Stimulated activated naive CD4-positive, alpha-beta T cell treated with Interleukin-2 at 50 U/mL for 16 hours (primary cell): Measurements from ENCODE around the gene CDC42EP1.
"Not testable (repeated sequence)": the region's sequence is repeated elsewhere in the genome, so short reads cannot be mapped to it uniquely, and the experiment has no call there.

ENCODE experiments used
- DNase-seq: peaks from one replicate; lab custom pipeline; 2025; lab: John Stamatoyannopoulos, UW

CDC42EP1 gene

DNA sequence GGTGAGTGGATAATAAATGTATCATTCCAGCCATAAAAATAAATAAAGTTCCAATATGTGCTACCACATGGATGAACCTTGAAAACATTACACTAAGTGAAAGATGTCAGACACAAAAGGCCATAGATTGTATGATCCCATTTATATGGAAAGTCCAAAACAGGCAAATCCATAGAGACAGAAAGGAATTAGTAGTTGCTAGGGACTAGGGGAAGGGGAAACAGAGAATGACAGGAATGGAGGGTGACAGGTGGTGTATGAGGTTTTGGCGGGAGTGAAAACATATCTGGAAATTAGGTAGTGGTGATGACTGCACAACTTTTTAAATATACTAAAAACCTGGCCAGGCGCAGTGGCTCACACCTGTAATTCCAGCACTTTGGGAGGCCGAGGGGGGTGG is 25.8 kb upstream of the CDC42EP1 start:
- no peak for DNase-seq

DNA sequence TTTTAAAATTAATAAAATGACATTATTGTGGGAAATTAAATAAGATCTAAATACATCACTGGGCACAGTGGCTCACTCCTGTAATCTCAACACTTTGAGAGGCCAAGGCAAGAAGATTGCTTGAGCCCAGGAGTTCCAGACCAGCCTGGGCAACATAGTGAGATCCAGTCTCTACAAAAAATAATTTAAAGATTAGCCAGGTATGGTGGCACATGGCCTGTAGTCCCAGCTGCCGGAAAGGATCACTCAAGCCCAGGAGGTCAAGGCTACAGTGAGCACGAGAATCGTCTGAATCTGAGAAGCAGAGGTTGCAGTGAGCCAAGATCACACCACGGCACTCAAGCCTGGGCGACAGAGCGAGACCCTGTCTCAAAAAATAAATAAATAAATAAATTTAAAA is 25.1 kb upstream of the CDC42EP1 start:
- DNase-seq, result no peak

- DNase-seq, result peak; percentile 86
Observed at GRCh38 chr22:37538590-37539357, 21.5 kb upstream of the CDC42EP1 start.

GRCh38 chr22:37539790-37540189 is 20.5 kb upstream of the CDC42EP1 start:
- DNase-seq, result not testable (repeated sequence)

DNA sequence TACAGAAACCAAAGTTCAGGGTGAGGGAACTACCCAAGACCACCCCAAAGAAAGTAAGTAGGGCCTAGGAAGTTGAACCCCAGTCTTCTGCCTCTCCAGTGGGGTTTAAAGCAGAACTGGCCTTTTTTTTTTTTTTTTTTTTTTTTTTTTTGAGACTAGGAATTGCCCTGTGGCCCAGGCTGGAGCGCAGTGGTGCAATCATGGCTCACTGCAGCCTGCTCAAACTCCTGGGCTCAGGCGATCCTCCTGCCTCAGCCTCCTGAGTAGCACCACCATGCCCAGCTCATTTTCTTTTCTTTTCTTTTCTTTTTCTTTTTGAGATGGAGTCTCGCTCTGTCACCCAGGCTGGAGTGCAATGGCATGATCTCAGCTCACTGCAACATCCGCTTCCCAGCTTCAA is 17.9 kb upstream of the CDC42EP1 start:
- DNase-seq, result not testable (repeated sequence)

GRCh38 chr22:37542959-37543358 is 17.3 kb upstream of the CDC42EP1 start:
- no peak for DNase-seq

GRCh38 chr22:37544955-37545702 is 15.2 kb upstream of the CDC42EP1 start:
- DNase-seq, result peak; percentile 44

DNA sequence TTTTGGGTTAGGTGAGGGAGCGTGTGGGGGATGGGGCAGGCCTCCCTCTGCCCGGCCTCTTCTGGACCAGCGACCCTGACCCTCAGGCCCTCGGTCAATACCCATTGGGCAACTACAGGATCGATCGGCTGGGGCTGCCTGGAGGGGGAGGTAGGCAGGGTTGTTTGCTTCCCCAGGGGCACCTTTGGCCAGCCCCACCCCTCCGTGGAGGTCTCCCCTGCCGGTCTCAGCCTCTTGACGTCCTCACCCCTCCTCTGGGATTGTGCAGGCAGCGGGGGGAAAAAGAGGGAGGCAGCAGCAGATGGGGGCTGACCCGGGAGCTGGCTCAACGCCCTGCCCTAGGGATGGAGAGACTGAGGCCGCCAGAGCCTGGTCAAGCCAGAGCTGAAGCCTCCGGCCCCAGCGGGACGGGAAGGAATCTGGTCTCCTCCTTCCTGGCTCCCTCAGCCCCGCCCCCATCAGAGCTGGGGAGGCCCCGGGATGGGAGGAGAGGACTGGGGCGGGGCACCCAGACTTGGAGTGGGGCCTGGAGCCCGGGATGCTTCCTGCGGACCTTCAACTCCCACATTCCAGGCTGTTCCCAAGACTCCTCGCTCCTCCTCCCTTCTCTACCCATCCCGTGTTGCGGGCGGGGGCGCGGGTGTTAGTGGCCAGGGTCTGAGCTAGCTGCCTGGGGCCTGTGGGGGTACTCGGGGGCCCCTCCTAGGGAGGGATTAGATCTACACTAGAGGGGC is 14.4 kb upstream of the CDC42EP1 start:
- no peak for DNase-seq

DNA sequence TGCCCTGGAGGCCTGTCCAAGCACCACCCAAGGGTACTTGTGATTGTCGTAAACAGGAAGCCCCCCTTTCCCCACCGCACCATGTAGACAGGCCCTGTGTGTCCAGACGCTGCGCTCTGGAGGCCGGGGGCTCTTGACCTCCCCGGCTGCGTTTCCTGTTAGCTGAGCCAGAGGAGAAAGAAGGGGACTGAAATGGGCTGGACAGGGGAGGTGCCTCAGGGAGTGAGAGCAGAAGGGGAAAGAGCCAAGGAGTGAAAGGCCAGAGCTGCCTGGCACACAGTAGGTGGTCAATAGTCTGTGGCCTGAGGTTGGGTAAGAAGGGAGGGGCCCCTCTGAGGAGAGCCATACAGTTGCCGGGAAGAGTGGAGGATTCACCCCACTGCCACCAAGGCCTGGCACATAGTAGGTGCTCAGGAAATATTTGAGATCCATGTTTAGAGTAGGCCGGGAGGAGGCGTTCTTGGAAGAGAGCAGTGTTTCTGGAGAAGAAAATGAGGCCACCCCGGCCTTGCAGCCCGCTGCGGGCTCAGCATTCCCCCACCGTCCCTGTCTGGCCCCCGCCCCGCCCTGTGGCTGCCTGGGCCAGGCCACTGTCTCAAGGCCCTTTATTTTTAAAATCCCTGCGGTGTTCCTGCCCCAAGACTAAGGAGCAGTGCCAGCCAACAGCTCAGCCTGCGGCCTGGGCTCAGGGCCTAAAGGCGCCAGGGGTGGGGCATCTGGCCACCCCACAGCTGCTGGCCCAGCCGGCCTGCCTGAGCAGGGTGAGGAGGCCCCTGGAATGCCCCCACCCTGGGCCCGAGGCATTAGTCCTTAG is 13.6 kb upstream of the CDC42EP1 start:
- DNase-seq, result no peak

DNA sequence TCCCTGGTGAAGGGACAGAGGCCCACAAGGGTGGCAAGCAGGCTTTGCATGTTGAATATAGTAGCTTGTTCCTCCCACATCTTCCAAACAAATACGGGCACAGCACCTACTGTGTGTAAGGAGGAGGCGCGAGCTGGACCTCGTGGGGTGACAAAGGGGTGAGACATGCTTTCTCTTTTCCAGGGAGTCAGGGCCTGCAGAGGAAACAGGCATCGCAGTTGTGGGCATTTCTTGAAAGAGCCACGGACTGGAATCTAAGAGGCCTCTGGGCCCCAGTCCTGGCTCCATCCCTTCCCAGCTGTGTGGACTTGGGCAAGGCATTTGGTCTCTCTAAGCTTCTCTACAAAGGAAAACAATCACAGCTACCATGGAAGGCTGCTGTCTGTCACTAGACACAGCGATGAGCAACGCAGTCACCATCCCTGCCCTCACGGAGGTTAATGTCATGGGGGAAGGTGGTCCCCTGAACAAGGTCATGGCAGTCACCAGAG is 13.0 kb upstream of the CDC42EP1 start:
- DNase-seq, result no peak

GRCh38 chr22:37549704-37550059 is 10.6 kb upstream of the CDC42EP1 start:
- no peak for DNase-seq

DNA sequence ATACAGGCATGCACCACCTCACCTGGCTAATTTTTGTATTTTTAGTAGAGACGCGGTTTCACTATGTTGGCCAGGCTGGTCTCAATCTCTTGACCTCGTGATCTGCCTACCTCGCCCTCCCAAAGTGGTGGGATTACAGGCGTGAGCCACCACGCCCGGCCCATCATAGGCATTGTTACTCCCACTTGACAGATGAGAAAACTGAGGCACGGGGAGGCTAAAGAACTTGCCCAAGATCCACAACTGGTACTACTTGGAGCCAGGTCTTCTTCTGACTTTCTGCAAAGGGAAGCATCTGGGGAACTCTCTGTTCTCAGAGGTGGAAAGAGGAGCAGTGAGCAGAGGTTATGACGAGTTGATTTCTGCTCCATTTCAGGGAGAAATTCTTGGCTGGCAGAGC is 9.4 kb upstream of the CDC42EP1 start:
- DNase-seq, result not testable (repeated sequence)

- DNase-seq, result no peak
Observed at GRCh38 chr22:37551981-37552380, 8.3 kb upstream of the CDC42EP1 start.

DNA sequence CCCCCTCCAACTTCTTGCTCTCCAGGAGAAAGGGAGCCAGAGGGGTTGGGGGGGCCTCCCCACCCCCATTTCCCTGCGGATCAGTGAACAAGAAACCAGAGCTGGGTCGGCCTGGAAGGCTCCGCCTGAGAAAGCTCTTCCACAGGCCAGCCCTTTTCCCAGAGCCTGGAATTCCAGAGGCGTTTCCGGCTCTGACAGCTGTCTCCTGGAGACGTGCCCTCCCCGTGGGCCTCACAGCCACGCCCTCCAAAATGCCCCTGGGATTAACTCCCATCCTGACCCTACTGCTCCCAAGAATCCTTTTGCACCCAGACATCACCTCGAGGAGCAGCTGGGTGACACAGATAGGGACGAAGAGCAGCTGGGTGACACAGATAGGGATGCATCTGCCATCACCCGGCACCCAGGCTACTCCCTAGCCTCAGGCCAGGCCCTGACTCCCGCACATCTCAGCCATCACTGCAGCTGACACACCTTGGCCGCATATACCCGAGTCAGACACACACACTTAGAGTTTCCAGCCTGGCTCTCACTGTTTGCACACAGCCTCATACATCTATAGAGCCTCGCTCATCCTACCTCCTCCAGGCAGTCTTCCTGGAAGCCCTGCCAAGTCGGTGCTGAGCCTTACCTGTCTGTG is 7.6 kb upstream of the CDC42EP1 start:
- DNase-seq, result no peak

- DNase-seq, result no peak
Observed at GRCh38 chr22:37553725-37554124, 6.6 kb upstream of the CDC42EP1 start.

- no peak for DNase-seq
Observed at GRCh38 chr22:37555029-37555428, 5.3 kb upstream of the CDC42EP1 start.

DNA sequence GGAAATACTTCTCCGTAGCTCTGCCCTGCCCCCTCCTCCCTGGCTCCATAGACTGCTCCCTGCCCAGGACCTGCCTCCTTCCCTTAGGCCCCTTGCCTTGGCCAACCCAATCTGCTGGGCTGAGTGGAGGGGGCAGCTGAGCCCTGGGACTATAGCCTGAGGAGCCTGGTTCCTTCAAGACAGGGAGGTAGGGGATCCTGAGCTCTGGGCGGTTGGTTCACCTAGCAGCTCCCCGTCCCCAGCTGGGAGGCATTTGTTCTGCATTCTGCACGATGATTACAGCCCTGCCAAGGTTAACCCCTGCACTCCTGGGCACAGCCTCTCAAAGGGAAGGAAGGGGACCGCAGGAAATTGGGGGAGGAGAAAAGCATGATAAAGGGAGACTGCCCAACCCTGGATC is 3.6 kb upstream of the CDC42EP1 start:
- no peak for DNase-seq

- DNase-seq, result no peak
Observed at GRCh38 chr22:37557321-37558001, 2.8 kb upstream of the CDC42EP1 start.

DNA sequence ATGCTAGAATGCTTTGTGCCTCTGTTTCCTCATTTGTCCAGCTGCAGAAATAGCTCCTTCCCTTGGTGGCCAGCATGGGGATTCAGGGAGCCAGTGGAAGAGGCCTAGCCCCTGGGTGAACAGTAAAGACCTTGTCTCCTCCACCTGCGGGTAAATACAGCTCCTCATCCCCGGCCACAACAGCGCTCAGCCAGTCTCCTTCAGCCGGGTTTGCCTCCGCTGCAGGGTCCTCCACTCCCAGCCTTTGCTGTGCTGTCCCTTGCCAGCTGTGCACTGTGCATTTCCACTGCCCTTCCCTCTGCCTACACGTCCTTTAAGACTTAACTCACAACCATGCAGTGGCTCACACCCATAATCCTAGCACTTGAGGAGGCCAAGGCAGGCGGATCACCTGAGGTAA is 1.5 kb upstream of the CDC42EP1 start:
- no peak for DNase-seq

- DNase-seq, result no peak
Observed at GRCh38 chr22:37559521-37559900, 769 bp upstream of the CDC42EP1 start.
